Vagina (tissue), 2 donors: ENCODE results near the gene TMIGD3.

Source experiments
- POLR2A ChIP-seq, 2 donors: fragments of 450-650 bp; IDR thresholded peaks; one replicate each; pipeline ENCODE4 v1.6.1; 2017; ENCODE audit warnings: antibody characterized with exemption in 2 of 2, mild to moderate bottlenecking in 2 of 2, moderate library complexity in 2 of 2
- TF ChIP-seq, protein P1 (sequence below), 3 experiments: fragments of 450-650 bp in 2 of 3; fragments of 200-600 bp in 1 of 3; sonication (generic) in 1 of 3; IDR thresholded peaks; one replicate each; pipeline ENCODE4 v1.5.1; 2017 to 2019; ENCODE audit warnings: antibody characterized with exemption in 3 of 3, mild to moderate bottlenecking in 2 of 3, moderate library complexity in 2 of 3

DNA sequence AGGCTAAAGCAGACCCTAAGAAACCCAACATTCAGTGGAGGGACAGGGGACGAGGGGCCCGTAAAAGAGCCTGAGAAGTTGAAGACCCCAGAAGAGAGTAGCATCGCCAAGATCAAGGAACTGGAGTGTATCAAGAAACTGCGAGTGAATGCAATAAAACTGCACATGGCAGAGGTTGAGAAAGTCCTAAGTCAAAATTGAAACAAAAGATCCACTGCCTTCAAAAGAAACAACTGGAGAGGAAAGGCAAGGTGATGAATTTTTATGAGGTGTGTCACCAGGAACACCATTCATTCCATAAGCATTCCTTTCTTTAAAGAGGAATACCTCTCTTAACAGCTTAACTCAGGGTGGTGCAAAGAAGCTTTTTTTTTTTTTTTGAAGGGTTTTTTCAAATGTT is 38.3 kb upstream of the TMIGD3 start:
- TF ChIP-seq, protein P1, sequence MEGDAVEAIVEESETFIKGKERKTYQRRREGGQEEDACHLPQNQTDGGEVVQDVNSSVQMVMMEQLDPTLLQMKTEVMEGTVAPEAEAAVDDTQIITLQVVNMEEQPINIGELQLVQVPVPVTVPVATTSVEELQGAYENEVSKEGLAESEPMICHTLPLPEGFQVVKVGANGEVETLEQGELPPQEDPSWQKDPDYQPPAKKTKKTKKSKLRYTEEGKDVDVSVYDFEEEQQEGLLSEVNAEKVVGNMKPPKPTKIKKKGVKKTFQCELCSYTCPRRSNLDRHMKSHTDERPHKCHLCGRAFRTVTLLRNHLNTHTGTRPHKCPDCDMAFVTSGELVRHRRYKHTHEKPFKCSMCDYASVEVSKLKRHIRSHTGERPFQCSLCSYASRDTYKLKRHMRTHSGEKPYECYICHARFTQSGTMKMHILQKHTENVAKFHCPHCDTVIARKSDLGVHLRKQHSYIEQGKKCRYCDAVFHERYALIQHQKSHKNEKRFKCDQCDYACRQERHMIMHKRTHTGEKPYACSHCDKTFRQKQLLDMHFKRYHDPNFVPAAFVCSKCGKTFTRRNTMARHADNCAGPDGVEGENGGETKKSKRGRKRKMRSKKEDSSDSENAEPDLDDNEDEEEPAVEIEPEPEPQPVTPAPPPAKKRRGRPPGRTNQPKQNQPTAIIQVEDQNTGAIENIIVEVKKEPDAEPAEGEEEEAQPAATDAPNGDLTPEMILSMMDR (IDR thresholded peaks at IDR 0.05), result no peak
- TF ChIP-seq POLR2A (IDR thresholded peaks at IDR 0.05), result no peak
